Measurements from ENCODE around the gene FEM1C. TPM values are rescaled to one million over a fixed set of nuclear protein-coding genes. Genes with fewer than 3 reads are reported as not detected.

FEM1C gene
- total and polyA plus RNA-seq, 2 of the 4 experiments (the other 2 are of a cell fraction) = 6.3 to 21.5 TPM

DNA sequence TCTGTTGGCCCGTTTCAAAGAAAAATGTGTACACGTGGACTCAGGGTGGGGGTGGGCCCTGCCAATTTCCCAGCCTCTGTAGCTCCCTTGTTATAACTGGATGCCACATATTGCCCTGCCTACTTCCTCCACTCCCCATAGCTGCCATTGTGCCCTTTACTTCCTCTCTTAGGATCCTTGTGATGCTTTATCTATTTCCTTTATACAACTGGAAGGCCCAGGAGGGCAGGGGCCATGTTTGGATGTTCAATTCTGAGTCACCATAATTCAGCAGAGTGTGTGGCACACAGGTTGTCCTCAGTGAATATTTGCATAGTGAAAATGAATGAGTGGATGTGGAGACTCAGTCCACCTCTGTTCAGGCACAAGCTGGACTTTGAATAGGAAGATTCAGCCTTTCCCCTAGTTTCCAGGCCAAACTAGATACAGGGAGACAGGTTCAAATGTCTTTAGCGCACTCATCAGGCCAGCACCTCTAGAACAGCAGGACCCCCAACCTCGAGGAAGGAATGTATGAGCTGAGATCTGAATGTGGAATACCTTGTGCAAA is 10.6 kb upstream of the FEM1C start:
- no peaks in the 10 kb centered on the region for H4K20me1 ChIP-seq (ENCODE audit: insufficient read depth, low read length)
- no peak overlapping the region for H4K91ac ChIP-seq (ENCODE audit: insufficient read depth, low read depth, low read length)
- peaks cover 12% of the 10 kb centered on the region for H3K9me1 ChIP-seq (ENCODE audit: insufficient read depth, low read length)
- ATAC-seq (ENCODE audit: low read depth) = no peak
- WGBS, 2 experiments (ENCODE audit: extremely low coverage in 2 of 2, insufficient read length in 1 of 2) = 85% methylated on average over 3 of the region's 4 CpGs; no CpG with 5 or more reads in 1 of the 2 experiments
- ChIA-PET CTCF (interaction anchor here (1.0 to 1.3 kb wide), 2 partner anchors 8 to 15 kb away, joined by 3 read pairs; no protein-coding TSS in a partner anchor), POLR2A (ENCODE audit: unreplicated experiment) (no interaction called here)
- in situ Hi-C loops (cut with MboI; ENCODE audit: low sequenced_read_pairs) = no loop called here
- no peak overlapping the region for H3K14ac ChIP-seq (replicated peaks; ENCODE audit: low read depth, low read length)
- H3K9me3 ChIP-seq (ENCODE audit: control insufficient read depth, insufficient read depth, low read length) = no peaks in the 10 kb centered on the region
- no peak for DNase-seq
- BruUV-seq (replicated peaks) = no TSS peak
- H3K79me1 ChIP-seq (ENCODE audit: low read depth in 1 of 2, low read length in 2 of 2) = no peaks in the 10 kb centered on the region
- H2BK15ac ChIP-seq (ENCODE audit: low read depth, low read length) = no peak overlapping the region
- H2AK9ac ChIP-seq (replicated peaks; ENCODE audit: low read depth, low read length, poor library complexity) = no peak overlapping the region
- no peak overlapping the region for H3K56ac ChIP-seq (ENCODE audit: extremely low read depth, insufficient read depth, low read length)
- TF ChIP-seq RCOR1 (IDR thresholded peaks at IDR 0.05; ENCODE audit: insufficient replicate concordance, low read length) = no peak
- no peak for TF ChIP-seq CHD1 (IDR thresholded peaks at IDR 0.05; ENCODE audit: low read depth, low read length)
- no peak for TF ChIP-seq NFE2L2 (IDR thresholded peaks at IDR 0.05; ENCODE audit: low read depth, low read length)
- no peak for TF ChIP-seq ELK1 (IDR thresholded peaks at IDR 0.05; ENCODE audit: borderline replicate concordance, low read depth, low read length)
- no peak for TF ChIP-seq MXI1 (IDR thresholded peaks at IDR 0.05; ENCODE audit: borderline replicate concordance, low read depth, low read length)
- no peak for TF ChIP-seq MAFK (IDR thresholded peaks at IDR 0.05; ENCODE audit: low read depth, low read length)
- no peak for TF ChIP-seq POLR2A (IDR thresholded peaks at IDR 0.05; ENCODE audit: low read depth, low read length)
- no peak for TF ChIP-seq RAD21 (IDR thresholded peaks at IDR 0.05; ENCODE audit: low read length)
- no peak for TF ChIP-seq MAZ (IDR thresholded peaks at IDR 0.05; ENCODE audit: borderline replicate concordance, low read depth, low read length)
- TF ChIP-seq RFX5 (IDR thresholded peaks at IDR 0.05; ENCODE audit: low read depth, low read length) = no peak
- no peak for TF ChIP-seq SMC3 (IDR thresholded peaks at IDR 0.05; ENCODE audit: low read depth, low read length)
- no peak for TF ChIP-seq CEBPB (IDR thresholded peaks at IDR 0.05; ENCODE audit: low read depth, low read length)
- TF ChIP-seq, protein P1, sequence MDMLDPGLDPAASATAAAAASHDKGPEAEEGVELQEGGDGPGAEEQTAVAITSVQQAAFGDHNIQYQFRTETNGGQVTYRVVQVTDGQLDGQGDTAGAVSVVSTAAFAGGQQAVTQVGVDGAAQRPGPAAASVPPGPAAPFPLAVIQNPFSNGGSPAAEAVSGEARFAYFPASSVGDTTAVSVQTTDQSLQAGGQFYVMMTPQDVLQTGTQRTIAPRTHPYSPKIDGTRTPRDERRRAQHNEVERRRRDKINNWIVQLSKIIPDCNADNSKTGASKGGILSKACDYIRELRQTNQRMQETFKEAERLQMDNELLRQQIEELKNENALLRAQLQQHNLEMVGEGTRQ (IDR thresholded peaks at IDR 0.05; ENCODE audit: low read depth, low read length) = no peak
- no peak for TF ChIP-seq FOS (IDR thresholded peaks at IDR 0.05; ENCODE audit: low read depth, low read length)
- H3K4me3 ChIP-seq (ENCODE audit: insufficient read depth, low read depth, low read length) = no peak overlapping the region
- H2BK120ac ChIP-seq (ENCODE audit: low read depth, low read length) = no peak overlapping the region
- dilution Hi-C loops (cut with HindIII; ENCODE audit: low sequenced_read_pairs, unreplicated experiment) = no loop called here
- H3K27me3 ChIP-seq (ENCODE audit: control insufficient read depth, insufficient read depth, low read length) = no peaks in the 10 kb centered on the region
- H3K9ac ChIP-seq (ENCODE audit: low read depth, low read length) = no peak overlapping the region
- H4K5ac ChIP-seq (ENCODE audit: low read depth, low read length) = no peak overlapping the region
- no peak overlapping the region for H3K18ac ChIP-seq (ENCODE audit: low read depth, low read length)
- H3K23ac ChIP-seq (ENCODE audit: low read depth, low read length) = no peak overlapping the region
- H2BK5ac ChIP-seq (ENCODE audit: low read depth, low read length, poor library complexity, severe bottlenecking) = no peak overlapping the region
- H2AK5ac ChIP-seq (ENCODE audit: low read depth, low read length) = no peak overlapping the region
- no peaks in the 10 kb centered on the region for H3K36me3 ChIP-seq (ENCODE audit: control insufficient read depth, insufficient read depth, low read length)
- H3K27ac ChIP-seq (ENCODE audit: insufficient read depth, low read length) = no peak overlapping the region
- H2BK20ac ChIP-seq (ENCODE audit: low read depth, low read length) = no peak overlapping the region
- no peak overlapping the region for H4K8ac ChIP-seq (ENCODE audit: low read depth in 2 of 2, low read length in 2 of 2)
- intact Hi-C loops (cut with micrococcal nuclease) = no loop called here
- peaks cover 9% of the 10 kb centered on the region for H3K4me1 ChIP-seq (ENCODE audit: control insufficient read depth, insufficient read depth, low read length)
- H3K4me2 ChIP-seq (ENCODE audit: low read depth, low read length) = no peak overlapping the region
- no peak overlapping the region for H3K4ac ChIP-seq (ENCODE audit: low read depth, low read length)
- peak overlapping the region; percentile 13 for H2AFZ ChIP-seq (replicated peaks; ENCODE audit: low read length, poor library complexity)
